Liver (tissue), 9 donors: Measurements from ENCODE around the gene PIK3R5. TPM values are rescaled to one million over a fixed set of nuclear protein-coding genes. Genes with fewer than 3 reads are reported as not detected.

Source experiments
- DNase-seq: peaks from one replicate; pipeline ENCODE4 v3.0.0-alpha.2; 2017; ENCODE audit warnings: low spot score
- H3K27ac ChIP-seq, 2 donors: one replicate each; pipeline ENCODE4 v1.7.0; 2013; ENCODE audit warnings: inconsistent platforms in 2 of 2, low read length in 2 of 2, control low read depth in 1 of 2, low read depth in 1 of 2, mild to moderate bottlenecking in 1 of 2
- H3K27me3 ChIP-seq, 4 donors: one replicate each; pipeline versions ENCODE4 v1.6.1 to v1.7.0; 2013; ENCODE audit warnings: low read length in 3 of 4, inconsistent platforms in 1 of 4, mild to moderate bottlenecking in 1 of 4, moderate library complexity in 1 of 4; ENCODE audit not compliant: control insufficient read depth in 4 of 4, insufficient read depth in 4 of 4
- H3K36me3 ChIP-seq, 4 donors: one replicate each; pipeline versions ENCODE4 v1.6.1 to v1.7.0; 2013; ENCODE audit warnings: low read length in 3 of 4, mild to moderate bottlenecking in 3 of 4, low read depth in 1 of 4, moderate library complexity in 1 of 4; ENCODE audit not compliant: control insufficient read depth in 4 of 4, insufficient read depth in 3 of 4
- H3K4me1 ChIP-seq, 4 donors: one replicate each; pipeline versions ENCODE4 v1.6.1 to v1.7.0; 2013; ENCODE audit warnings: low read length in 3 of 4, mild to moderate bottlenecking in 3 of 4, moderate library complexity in 1 of 4; ENCODE audit not compliant: control insufficient read depth in 4 of 4, insufficient read depth in 4 of 4
- H3K4me3 ChIP-seq, 3 donors: one replicate each; pipeline versions ENCODE4 v1.6.1 to v1.7.0; 2013; ENCODE audit warnings: low read length in 3 of 3, control low read depth in 1 of 3, low read depth in 1 of 3, mild to moderate bottlenecking in 1 of 3
- H3K9ac ChIP-seq, 2 donors: one replicate each; pipeline ENCODE4 v1.7.0; 2013; ENCODE audit warnings: low read length in 2 of 2, mild to moderate bottlenecking in 2 of 2, moderate library complexity in 2 of 2, control low read depth in 1 of 2, low read depth in 1 of 2
- H3K9me3 ChIP-seq, 4 donors: one replicate each; pipeline versions ENCODE4 v1.6.1 to v1.7.0; 2013; ENCODE audit warnings: low read length in 3 of 4; ENCODE audit not compliant: control insufficient read depth in 4 of 4
- CTCF ChIP-seq: fragments of 150-350 bp; IDR thresholded peaks from 2 replicates; pipeline ENCODE4 v1.5.1; 2017; ENCODE audit warnings: improper control_type of control experiment, low read depth, low read length; ENCODE audit not compliant: missing input control
- JUND ChIP-seq, 2 donors: IDR thresholded peaks; 2 replicates each; pipeline ENCODE4 v1.6.1; 2016; ENCODE audit warnings: antibody characterized with exemption in 2 of 2
- SP1 ChIP-seq: IDR thresholded peaks from 2 replicates; pipeline ENCODE4 v1.6.1; 2018; ENCODE audit warnings: antibody characterized with exemption, mild to moderate bottlenecking
- TAF1 ChIP-seq: conservative IDR thresholded peaks from 2 replicates; pipeline ENCODE4 v1.6.1; 2016; ENCODE audit warnings: antibody characterized with exemption, mild to moderate bottlenecking
- YY1 ChIP-seq: IDR thresholded peaks from 2 replicates; pipeline ENCODE4 v1.6.1; 2016; ENCODE audit warnings: antibody characterized with exemption, mild to moderate bottlenecking
- WGBS: extraction: QIAGEN DNeasy Blood & Tissue Kit; methylation state at CpG from one replicate; pipeline ENCODE4 v1.1.7; 2013; 5-methylcytosine and 5-hydroxymethylcytosine counted together
- polyA plus RNA-seq, 2 donors: library from polyadenylated mRNA; stranded (reverse) in 1 of 2; unstranded in 1 of 2; fragments of 200-250 nt in 1 of 2; fragments of >200 nt in 1 of 2; fragmentation: Nextera tagmentation in 1 of 2; extraction: Ambion mirVana in 1 of 2; gene quantifications; one replicate each; pipeline versions ENCODE4 v1.2.1 to v1.2.3, GENCODE V29; 2013 to 2015
- total RNA-seq, 2 donors: library from RNA; depleted of rRNA; stranded (reverse); fragments of >200 nt; gene quantifications; one replicate each; pipeline ENCODE4 v1.2.3, GENCODE V29; 2014
- TF ChIP-seq, protein P1 (sequence below): IDR thresholded peaks from 2 replicates; pipeline ENCODE4 v1.6.1; 2016; ENCODE audit warnings: antibody characterized with exemption, mild to moderate bottlenecking
- TF ChIP-seq, protein P2 (sequence below): IDR thresholded peaks from 2 replicates; pipeline ENCODE4 v1.6.1; 2016; ENCODE audit warnings: antibody characterized with exemption
- TF ChIP-seq, protein P3 (sequence below): IDR thresholded peaks from 2 replicates; pipeline ENCODE4 v1.6.1; 2016; ENCODE audit warnings: antibody characterized with exemption
- donor health status: healthy.
- donor health status: healthy.
- donor health status: healthy.
- donor health status: healthy.
- donor health status: healthy.

PIK3R5 gene
- total and polyA plus RNA-seq, 4 donors, result 0.93 to 7.8 (median 2.6) TPM

- TF ChIP-seq, protein P1, sequence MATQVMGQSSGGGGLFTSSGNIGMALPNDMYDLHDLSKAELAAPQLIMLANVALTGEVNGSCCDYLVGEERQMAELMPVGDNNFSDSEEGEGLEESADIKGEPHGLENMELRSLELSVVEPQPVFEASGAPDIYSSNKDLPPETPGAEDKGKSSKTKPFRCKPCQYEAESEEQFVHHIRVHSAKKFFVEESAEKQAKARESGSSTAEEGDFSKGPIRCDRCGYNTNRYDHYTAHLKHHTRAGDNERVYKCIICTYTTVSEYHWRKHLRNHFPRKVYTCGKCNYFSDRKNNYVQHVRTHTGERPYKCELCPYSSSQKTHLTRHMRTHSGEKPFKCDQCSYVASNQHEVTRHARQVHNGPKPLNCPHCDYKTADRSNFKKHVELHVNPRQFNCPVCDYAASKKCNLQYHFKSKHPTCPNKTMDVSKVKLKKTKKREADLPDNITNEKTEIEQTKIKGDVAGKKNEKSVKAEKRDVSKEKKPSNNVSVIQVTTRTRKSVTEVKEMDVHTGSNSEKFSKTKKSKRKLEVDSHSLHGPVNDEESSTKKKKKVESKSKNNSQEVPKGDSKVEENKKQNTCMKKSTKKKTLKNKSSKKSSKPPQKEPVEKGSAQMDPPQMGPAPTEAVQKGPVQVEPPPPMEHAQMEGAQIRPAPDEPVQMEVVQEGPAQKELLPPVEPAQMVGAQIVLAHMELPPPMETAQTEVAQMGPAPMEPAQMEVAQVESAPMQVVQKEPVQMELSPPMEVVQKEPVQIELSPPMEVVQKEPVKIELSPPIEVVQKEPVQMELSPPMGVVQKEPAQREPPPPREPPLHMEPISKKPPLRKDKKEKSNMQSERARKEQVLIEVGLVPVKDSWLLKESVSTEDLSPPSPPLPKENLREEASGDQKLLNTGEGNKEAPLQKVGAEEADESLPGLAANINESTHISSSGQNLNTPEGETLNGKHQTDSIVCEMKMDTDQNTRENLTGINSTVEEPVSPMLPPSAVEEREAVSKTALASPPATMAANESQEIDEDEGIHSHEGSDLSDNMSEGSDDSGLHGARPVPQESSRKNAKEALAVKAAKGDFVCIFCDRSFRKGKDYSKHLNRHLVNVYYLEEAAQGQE, result no peak
- no peaks in the 10 kb centered on the region for H3K36me3 ChIP-seq
- no peaks in the 10 kb centered on the region for H3K4me1 ChIP-seq
- no peak overlapping the region for H3K9ac ChIP-seq
- H3K27ac ChIP-seq, result no peak overlapping the region
- 88% methylated on average over 6 of the region's 6 CpGs for WGBS
- no peaks in the 10 kb centered on the region for H3K9me3 ChIP-seq
- H3K27me3 ChIP-seq, result no peaks in the 10 kb centered on the region
- no peak overlapping the region for H3K4me3 ChIP-seq
- DNase-seq, result no peak
Measured at GRCh38 chr17:8835631-8836364, 129.7 kb downstream of the PIK3R5 start.

DNA sequence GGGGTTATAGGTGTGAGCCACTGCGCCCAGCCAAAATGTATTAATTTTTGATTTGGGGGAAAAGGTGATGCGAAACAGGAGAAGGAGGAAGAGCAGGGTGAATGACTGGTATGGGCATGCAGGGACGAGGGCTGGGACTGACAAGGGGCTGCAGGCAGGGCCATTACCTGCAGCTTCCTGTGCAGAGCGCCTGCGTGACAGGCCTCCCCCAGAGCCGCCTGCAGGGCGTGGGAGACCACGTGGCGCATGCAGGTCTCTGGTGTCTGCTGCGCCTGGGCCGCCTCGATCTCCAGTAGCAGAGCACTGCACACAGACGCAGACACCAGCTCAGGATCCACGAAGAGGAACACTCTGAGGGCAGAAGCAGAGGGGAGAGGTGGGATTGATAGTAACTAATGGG is 130.4 kb downstream of the PIK3R5 start:
- no peak for TF ChIP-seq SP1
- no peak for TF ChIP-seq YY1
- TF ChIP-seq, protein P2, sequence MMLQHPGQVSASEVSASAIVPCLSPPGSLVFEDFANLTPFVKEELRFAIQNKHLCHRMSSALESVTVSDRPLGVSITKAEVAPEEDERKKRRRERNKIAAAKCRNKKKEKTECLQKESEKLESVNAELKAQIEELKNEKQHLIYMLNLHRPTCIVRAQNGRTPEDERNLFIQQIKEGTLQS, result no peak
- no peak for TF ChIP-seq TAF1
- TF ChIP-seq JUND (IDR thresholded peaks at IDR 0.05), result no peak
- TF ChIP-seq CTCF, result no peak
- TF ChIP-seq, protein P3, sequence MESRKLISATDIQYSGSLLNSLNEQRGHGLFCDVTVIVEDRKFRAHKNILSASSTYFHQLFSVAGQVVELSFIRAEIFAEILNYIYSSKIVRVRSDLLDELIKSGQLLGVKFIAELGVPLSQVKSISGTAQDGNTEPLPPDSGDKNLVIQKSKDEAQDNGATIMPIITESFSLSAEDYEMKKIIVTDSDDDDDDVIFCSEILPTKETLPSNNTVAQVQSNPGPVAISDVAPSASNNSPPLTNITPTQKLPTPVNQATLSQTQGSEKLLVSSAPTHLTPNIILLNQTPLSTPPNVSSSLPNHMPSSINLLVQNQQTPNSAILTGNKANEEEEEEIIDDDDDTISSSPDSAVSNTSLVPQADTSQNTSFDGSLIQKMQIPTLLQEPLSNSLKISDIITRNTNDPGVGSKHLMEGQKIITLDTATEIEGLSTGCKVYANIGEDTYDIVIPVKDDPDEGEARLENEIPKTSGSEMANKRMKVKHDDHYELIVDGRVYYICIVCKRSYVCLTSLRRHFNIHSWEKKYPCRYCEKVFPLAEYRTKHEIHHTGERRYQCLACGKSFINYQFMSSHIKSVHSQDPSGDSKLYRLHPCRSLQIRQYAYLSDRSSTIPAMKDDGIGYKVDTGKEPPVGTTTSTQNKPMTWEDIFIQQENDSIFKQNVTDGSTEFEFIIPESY, result no peak
- no peak overlapping the region for H3K9ac ChIP-seq
- no peak overlapping the region for H3K4me3 ChIP-seq
- H3K9me3 ChIP-seq, result no peaks in the 10 kb centered on the region
- no peaks in the 10 kb centered on the region for H3K4me1 ChIP-seq
- no peaks in the 10 kb centered on the region for H3K36me3 ChIP-seq
- 91% methylated on average over 14 of the region's 14 CpGs for WGBS
- H3K27ac ChIP-seq, result no peak overlapping the region
- H3K27me3 ChIP-seq, result no peaks in the 10 kb centered on the region
- DNase-seq, result no peak
